Measurements from ENCODE around the gene ZBTB7B.
A peak's percentile ranks its signal among the peaks of the same experiment; 100 is the strongest.

ZBTB7B gene

GRCh38 chr1:155051342-155051776, 48.8 kb downstream of the ZBTB7B start (continued):
- peak; percentile 49; the same call in 1 of the 2 replicates for TF ChIP-seq CTCF (tag by site-specific recombination; IDR thresholded peaks at IDR 0.05)
- TF ChIP-seq PATZ1 (tag by site-specific recombination; IDR thresholded peaks at IDR 0.05): no peak
- TF ChIP-seq PRDM6 (tag by site-specific recombination; IDR thresholded peaks at IDR 0.05): no peak
- TF ChIP-seq ZNF639 (tag by site-specific recombination; IDR thresholded peaks at IDR 0.05): no peak
- no peak for TF ChIP-seq ZBTB20 (tag by site-specific recombination; IDR thresholded peaks at IDR 0.05)
- TF ChIP-seq ZNF558 (tag by site-specific recombination; IDR thresholded peaks at IDR 0.05): no peak
- TF ChIP-seq ZNF830 (tag by site-specific recombination; IDR thresholded peaks at IDR 0.05; ENCODE audit: low read depth): no peak
- TF ChIP-seq ZSCAN30 (tag by site-specific recombination; IDR thresholded peaks at IDR 0.05): peak; percentile 78; the same call in 1 of the 2 replicates
- TF ChIP-seq ZNF449 (tag by site-specific recombination; IDR thresholded peaks at IDR 0.05): no peak
- TF ChIP-seq SETDB1 (IDR thresholded peaks at IDR 0.05; ENCODE audit: insufficient read length, low read length): no peak
- no peak for TF ChIP-seq ZNF549 (tag by site-specific recombination; IDR thresholded peaks at IDR 0.05)
- no peak for TF ChIP-seq ZNF394 (tag by site-specific recombination; IDR thresholded peaks at IDR 0.05; ENCODE audit: borderline replicate concordance)
- no peak for TF ChIP-seq TSHZ1 (tag by site-specific recombination; IDR thresholded peaks at IDR 0.05; ENCODE audit: borderline replicate concordance)
- TF ChIP-seq MYNN (tag by site-specific recombination; IDR thresholded peaks at IDR 0.05; ENCODE audit: borderline replicate concordance): no peak
- peak; percentile 82 for TF ChIP-seq ZNF223 (tag by site-specific recombination; IDR thresholded peaks at IDR 0.05)
- TF ChIP-seq REST (tag by site-specific recombination; IDR thresholded peaks at IDR 0.05): peak; percentile 22; the same call in 1 of the 2 replicates
- TF ChIP-seq BCL11B (tag by site-specific recombination; IDR thresholded peaks at IDR 0.05; ENCODE audit: low read depth): no peak
- TF ChIP-seq ZNF629 (tag by site-specific recombination; IDR thresholded peaks at IDR 0.05): no peak
- TF ChIP-seq ZNF280D (tag by site-specific recombination; IDR thresholded peaks at IDR 0.05): no peak
- TF ChIP-seq KLF1 (tag by site-specific recombination; IDR thresholded peaks at IDR 0.05): no peak

Measured in HEK293 (cell line).